AG09319 (cell line): ENCODE measurements around the gene KAT2A.
"Not testable (repeated sequence)": the region's sequence is repeated elsewhere in the genome, so short reads cannot be mapped to it uniquely, and the experiment has no call there.

Experiments
- DNase-seq: peaks from one replicate; pipeline ENCODE4 v3.0.0-alpha.2; 2010; ENCODE audit warnings: low read depth; ENCODE audit errors: extremely low read depth
- CTCF ChIP-seq: IDR thresholded peaks from 2 replicates; pipeline ENCODE4 v1.5.1; 2011; ENCODE audit warnings: low read depth, mild to moderate bottlenecking, inconsistent platforms, low read length, moderate library complexity

The KAT2A gene

GRCh38 chr17:42142371-42142896 lies 21.3 kb upstream of the KAT2A start:
- no peak for TF ChIP-seq CTCF
- no peak for DNase-seq

- DNase-seq, result no peak
- TF ChIP-seq CTCF, result no peak
Observed at GRCh38 chr17:42141382-42141781, 20.2 kb upstream of the KAT2A start.

- not testable (repeated sequence) for DNase-seq
Observed at GRCh38 chr17:42140690-42141089, 19.5 kb upstream of the KAT2A start.

- DNase-seq, result no peak
- no peak for TF ChIP-seq CTCF
Observed at GRCh38 chr17:42138749-42139492, 17.8 kb upstream of the KAT2A start.

- TF ChIP-seq CTCF, result no peak
- DNase-seq, result no peak
Observed at GRCh38 chr17:42136654-42137051, 15.5 kb upstream of the KAT2A start.

GRCh38 chr17:42135664-42136653 lies 14.8 kb upstream of the KAT2A start:
- DNase-seq, result no peak

GRCh38 chr17:42135151-42135550 lies 14.0 kb upstream of the KAT2A start:
- no peak for TF ChIP-seq CTCF

More at GRCh38 chr17:42135664-42136653, 14.8 kb upstream of the KAT2A start:
- TF ChIP-seq CTCF, result no peak

More at GRCh38 chr17:42135151-42135550, 14.0 kb upstream of the KAT2A start:
- no peak for DNase-seq
